Progenitor cell of endocrine pancreas (in vitro differentiated cells): ENCODE results near the gene TMEM243. TPM values are rescaled to one million over a fixed set of nuclear protein-coding genes. Genes with fewer than 3 reads are reported as not detected.

Experiments used
- DNase-seq: peaks from one replicate; pipeline ENCODE4 v3.0.0; 2021; ENCODE audit warnings: low spot score; ENCODE audit not compliant: unreplicated experiment
- H3K27ac Mint-ChIP-seq: 2 replicates; pipeline ENCODE4 v1.8.0; 2021; ENCODE audit warnings: mild to moderate bottlenecking, moderate library complexity, mixed read lengths
- H3K27me3 Mint-ChIP-seq: 2 replicates; pipeline ENCODE4 v1.8.0; 2021; ENCODE audit warnings: mixed read lengths
- H3K36me3 Mint-ChIP-seq: 2 replicates; pipeline ENCODE4 v1.8.0; 2022; ENCODE audit warnings: mixed read lengths; ENCODE audit not compliant: insufficient read depth
- H3K4me1 Mint-ChIP-seq: 2 replicates; pipeline ENCODE4 v1.8.0; 2021; ENCODE audit warnings: low read depth, mixed read lengths
- H3K4me3 Mint-ChIP-seq: 2 replicates; pipeline ENCODE4 v1.8.0; 2021; ENCODE audit warnings: low read depth, mild to moderate bottlenecking, moderate library complexity, mixed read lengths
- H3K9me3 Mint-ChIP-seq: 2 replicates; pipeline ENCODE4 v1.8.0; 2021; ENCODE audit warnings: low read depth, mixed read lengths
- CTCF ChIP-seq: fragments of 200-600 bp; sonication (generic); IDR thresholded peaks from one replicate; pipeline ENCODE4 v1.5.0; 2021; ENCODE audit warnings: antibody characterized with exemption, mild to moderate bottlenecking; ENCODE audit not compliant: unreplicated experiment
- total RNA-seq: library from RNA; stranded (reverse); gene quantifications from 2 replicates; pipeline ENCODE4 v1.2.1, GENCODE V29; 2021

TMEM243 gene
- total RNA-seq, 1 donor from 2014 or later, result 16.6 TPM

GRCh38 chr7:87192784-87193487, 26.6 kb downstream of the TMEM243 start:
- Mint-ChIP-seq H3K27ac (peak overlapping the region; percentile 89), H3K9me3 (no peaks in the 10 kb centered on the region), H3K36me3 (peaks cover 33% of the 10 kb centered on the region), H3K4me1 (no peaks in the 10 kb centered on the region), H3K27me3 (no peaks in the 10 kb centered on the region), H3K4me3 (no peak overlapping the region)
- no peak for TF ChIP-seq CTCF
- DNase-seq, result no peak

- Mint-ChIP-seq H3K27me3 (no peaks in the 10 kb centered on the region), H3K4me3 (no peak overlapping the region), H3K36me3 (peaks cover 28% of the 10 kb centered on the region), H3K9me3 (no peaks in the 10 kb centered on the region), H3K27ac (no peak overlapping the region), H3K4me1 (no peaks in the 10 kb centered on the region)
- DNase-seq, result no peak
- no peak for TF ChIP-seq CTCF
Measured at GRCh38 chr7:87190783-87191182, 28.7 kb downstream of the TMEM243 start.

- no peak for DNase-seq
- no peaks in the 10 kb centered on the region for H3K9me3 Mint-ChIP-seq
- no peak overlapping the region for H3K27ac Mint-ChIP-seq
- H3K4me1 Mint-ChIP-seq, result no peaks in the 10 kb centered on the region
- H3K27me3 Mint-ChIP-seq, result no peaks in the 10 kb centered on the region
- TF ChIP-seq CTCF, result no peak
- H3K36me3 Mint-ChIP-seq, result peaks cover 38% of the 10 kb centered on the region
- H3K4me3 Mint-ChIP-seq, result no peak overlapping the region
Measured at GRCh38 chr7:87188930-87189329, 30.6 kb downstream of the TMEM243 start.

GRCh38 chr7:87187120-87187519, 32.4 kb downstream of the TMEM243 start:
- peaks cover 30% of the 10 kb centered on the region for H3K36me3 Mint-ChIP-seq
- H3K27me3 Mint-ChIP-seq, result no peaks in the 10 kb centered on the region
- DNase-seq, result no peak
- no peaks in the 10 kb centered on the region for H3K4me1 Mint-ChIP-seq
- no peak overlapping the region for H3K27ac Mint-ChIP-seq
- no peaks in the 10 kb centered on the region for H3K9me3 Mint-ChIP-seq
- no peak for TF ChIP-seq CTCF
- no peak overlapping the region for H3K4me3 Mint-ChIP-seq

GRCh38 chr7:87179180-87179579, 40.4 kb downstream of the TMEM243 start:
- DNase-seq, result no peak
- H3K27ac Mint-ChIP-seq, result no peak overlapping the region
- peaks cover 30% of the 10 kb centered on the region for H3K36me3 Mint-ChIP-seq
- no peaks in the 10 kb centered on the region for H3K27me3 Mint-ChIP-seq
- no peak for TF ChIP-seq CTCF
- H3K4me1 Mint-ChIP-seq, result no peaks in the 10 kb centered on the region
- H3K4me3 Mint-ChIP-seq, result no peak overlapping the region
- H3K9me3 Mint-ChIP-seq, result no peaks in the 10 kb centered on the region
